COR-L47 (cell line): ENCODE measurements around the gene DPAGT1.

Experiments used
- DNase-seq: peaks from one replicate; lab custom pipeline; 2025; lab: John Stamatoyannopoulos, UW

Gene DPAGT1

DNA sequence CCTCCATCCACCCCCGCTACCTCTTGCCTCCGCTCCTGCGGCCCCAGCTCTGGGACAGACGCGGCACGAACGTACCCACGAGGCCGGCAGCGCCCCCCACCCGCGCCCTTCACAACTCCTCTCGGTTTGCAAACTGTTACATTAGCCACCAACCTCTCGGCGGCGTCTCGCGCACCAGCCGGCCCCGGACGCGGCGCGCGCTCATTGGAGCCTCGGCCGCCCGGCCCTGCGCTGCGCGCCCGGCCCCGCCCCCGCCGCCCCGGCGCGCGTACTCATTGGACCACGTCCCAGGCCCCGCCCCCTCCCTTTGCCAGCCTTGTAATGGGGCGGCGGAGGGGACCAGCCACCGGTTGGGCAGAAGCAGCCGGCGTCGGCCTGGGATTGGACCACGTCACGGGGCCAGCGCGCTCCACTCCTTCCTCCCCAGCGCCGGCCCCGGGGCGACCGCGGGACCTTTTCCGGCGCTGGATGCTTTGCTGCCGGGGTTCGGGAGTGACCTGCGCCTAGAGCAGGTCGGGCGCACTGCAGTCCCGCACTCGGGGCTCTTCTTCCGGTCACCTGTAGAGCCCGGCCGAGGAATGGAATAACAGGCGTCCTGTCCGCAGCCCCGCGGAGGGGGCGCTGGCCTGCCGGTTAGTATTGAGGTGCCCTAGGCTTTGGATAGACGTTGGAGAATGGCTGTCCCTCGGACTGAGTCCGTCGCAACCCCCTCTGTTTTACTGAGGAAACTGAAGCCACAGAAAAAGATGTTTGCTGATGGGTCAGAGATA, 44.5 kb downstream of the DPAGT1 start, which contains the start of gene HYOU1:
Gene HYOU1, minus strand, starts transcription at position 206 of the 770 bp plus-strand sequence. CDS start 1,045 bp downstream, outside the sequence.
- peak; percentile 98 for DNase-seq

DNA sequence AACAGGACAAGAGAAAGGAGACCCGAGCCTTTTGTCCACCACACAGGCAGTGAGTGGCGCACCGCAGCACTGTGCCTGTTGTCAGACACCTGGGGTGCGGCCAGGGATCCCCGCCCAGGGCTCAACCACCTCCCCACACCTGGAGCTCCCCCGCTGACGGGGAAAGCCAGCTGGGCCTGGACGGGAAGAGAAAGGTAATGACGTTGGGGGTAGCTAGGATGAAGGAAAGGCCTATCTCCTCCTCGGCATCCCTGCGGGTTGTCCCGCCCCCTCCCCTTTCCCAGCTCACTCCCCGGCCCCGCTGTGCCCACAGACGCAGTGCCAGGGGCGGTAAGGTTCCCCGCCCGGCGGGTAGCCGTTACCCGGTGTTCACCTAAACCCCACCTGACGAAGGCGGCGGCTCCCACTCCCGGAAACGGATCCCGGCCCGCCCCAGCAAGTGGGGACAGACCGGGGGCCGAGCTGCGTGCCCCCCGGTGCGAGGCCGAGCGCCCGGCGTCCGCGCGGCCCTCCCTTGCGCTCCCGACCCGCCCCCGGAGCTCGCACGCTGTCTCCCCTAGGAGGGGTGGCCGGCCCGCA, 45.1 kb downstream of the DPAGT1 start:
- DNase-seq, result peak; percentile 60

DNA sequence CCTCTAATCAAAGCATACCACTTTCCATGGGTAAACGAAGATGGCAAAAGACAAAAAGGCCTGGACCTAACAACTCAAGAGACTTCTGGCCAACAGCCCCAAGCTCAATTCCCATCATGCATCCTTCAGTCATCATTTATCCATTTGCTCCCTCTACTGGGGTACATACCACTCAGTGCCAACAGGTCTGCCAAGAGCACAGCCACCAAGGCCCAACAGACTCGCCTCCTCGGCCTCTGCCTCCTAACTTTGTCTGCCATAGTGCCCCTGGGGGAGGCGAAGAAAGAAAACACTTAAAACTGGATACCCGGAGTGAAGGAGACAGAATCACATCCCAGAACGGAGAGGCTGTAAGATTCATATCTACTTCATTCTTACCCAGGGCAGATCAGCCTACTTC, 45.8 kb downstream of the DPAGT1 start:
- peak; percentile 14 for DNase-seq

DNA sequence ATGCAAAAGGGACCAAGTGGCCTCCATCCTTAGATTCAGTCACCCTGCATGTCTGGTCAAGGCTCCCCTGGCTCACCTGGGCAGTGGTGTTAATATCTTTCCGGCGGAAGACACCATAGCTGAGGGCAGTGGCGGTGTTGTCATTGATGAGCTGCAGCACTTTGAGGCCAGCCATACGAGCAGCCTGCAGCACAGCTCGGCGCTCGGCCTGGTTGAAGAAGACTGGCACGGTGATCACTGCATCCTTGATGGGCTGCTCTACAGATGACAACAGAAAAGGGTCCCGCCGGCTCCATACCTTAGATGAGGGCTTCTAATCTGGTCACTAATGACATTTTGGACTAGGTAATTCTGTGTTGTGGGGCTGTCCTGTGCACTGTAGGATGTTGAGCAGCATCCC, 47.2 kb downstream of the DPAGT1 start:
- no peak for DNase-seq

DNA sequence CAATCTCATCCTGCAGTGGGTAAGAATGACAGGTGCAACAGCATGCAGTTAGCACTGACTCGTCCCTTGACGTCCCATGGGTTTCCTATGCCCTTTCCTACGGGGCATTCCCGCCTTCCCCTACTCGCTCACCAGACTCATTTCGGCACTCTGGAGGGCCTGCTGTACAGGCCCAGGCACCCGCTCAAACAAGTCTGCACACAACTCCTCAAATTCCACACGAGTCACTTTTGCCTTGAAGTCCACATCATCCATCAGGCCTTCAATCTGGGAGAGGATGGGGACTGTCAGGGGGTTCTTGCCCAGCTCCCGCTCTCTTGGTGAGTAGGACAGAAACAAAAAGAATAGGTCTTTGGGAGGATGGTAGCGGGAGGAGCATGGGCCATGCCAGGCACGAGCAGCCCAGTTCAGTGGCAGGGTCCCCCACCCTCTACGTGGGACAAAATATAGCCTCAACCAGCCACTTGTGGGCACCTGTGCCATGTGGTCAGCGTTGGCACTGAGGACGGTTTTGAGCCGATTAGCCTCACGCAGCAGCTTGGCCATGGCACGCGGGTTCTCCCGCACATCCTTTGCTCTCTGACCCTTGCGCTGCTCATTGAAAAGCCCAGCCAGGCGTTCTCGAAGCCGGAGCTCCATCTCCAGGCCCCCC, 49.4 kb downstream of the DPAGT1 start:
- no peak for DNase-seq

DNA sequence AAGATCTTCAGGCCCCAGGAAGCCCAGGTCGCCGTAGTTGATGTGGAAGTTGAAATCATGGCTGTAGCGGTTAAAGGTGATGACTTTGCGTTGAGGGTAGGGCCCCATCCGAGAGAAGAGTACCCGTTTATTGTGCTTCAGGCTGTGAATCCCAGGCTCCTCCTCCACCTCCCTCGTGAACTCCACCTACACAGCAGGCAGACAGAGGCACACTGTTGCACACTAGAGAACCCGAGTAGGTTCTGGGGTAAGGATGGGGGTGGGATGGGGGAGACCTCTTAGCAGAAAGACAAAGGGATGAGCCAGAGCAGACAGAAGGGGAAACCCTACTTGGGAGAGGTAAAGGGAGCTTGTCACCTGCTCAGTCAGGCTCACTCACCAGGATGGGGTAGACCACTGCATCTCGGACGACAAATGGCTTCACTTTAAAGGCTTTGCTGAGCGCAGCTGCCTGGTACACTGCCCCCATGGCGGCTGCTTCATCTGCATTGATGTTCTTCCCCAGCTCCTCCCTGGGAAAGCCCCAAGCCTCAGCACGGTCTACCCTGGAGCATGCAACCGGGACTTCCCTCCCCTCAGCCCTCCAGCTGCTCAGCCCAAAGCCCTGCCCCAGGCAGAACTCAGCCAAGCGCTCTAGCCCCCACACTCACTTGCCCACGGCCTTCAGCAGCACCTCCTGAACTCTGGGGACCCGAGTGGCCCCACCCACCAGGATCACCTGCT, 50.1 kb downstream of the DPAGT1 start:
- no peak for DNase-seq

DNA sequence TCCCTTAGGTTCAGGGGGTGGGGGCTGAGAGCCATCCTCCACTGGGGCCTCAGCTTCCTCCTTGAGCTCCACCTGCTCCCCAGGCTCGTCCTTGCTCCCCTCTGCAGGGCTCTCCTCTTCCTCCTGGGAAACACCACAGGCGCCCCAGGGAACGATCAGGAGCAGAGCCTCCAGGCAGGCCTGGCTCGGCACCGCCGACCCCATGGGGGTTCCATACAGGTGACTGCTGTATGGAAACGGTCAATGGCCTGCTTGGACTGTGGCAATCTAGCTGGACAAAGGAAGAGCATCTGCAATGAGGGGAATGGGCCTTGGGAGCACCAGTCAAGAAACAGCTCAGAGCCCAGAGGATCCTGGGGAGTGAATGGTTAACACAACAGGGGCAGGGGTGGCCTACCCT, 52.6 kb downstream of the DPAGT1 start:
- no peak for DNase-seq

DNA sequence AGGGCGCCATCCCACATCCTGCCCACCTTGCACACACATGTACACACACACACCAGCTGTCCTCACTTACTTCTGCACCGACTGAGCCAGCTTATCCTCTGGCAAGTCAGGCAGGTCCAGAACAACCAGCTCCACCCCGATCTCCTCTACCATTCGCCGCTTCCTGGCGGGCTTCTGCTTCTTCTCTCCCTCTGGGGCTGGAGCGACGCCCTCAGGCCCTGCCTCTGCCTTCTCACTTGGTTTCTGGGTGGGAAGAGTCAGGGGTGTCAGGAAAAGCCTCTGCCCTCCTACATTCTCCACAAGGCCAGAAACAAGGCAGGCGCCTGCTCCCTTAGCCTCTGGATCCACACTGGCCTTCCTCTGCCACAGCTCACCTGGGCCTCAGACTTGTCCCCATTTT, 53.0 kb downstream of the DPAGT1 start:
- no peak for DNase-seq

DNA sequence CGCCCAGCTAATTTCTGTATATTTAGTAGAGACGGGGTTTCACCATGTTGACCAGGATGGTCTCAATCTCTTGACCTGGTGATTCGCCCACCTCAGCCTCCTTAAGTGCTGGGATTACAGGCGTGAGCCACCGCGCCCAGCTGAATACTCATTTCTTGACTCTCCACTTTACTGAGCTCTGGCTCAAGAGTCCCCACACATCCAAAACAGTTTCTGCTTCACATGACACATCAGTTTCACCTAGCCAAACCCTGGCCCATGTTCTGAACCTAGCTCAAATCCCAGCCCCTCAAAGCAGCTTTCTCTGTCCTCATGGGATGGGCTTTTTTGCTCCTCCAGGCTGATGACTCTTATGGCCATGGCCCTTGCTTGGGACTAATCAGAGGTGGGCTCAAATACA, 54.4 kb downstream of the DPAGT1 start:
- no peak for DNase-seq
